LNCAP (cell line): ENCODE data around the gene RPTOR.

Experiments used
- CTCF ChIP-seq: fragments of 450-650 bp; IDR thresholded peaks from 2 replicates; pipeline ENCODE4 v1.5.1; 2017; ENCODE audit warnings: mild to moderate bottlenecking

The RPTOR gene

DNA sequence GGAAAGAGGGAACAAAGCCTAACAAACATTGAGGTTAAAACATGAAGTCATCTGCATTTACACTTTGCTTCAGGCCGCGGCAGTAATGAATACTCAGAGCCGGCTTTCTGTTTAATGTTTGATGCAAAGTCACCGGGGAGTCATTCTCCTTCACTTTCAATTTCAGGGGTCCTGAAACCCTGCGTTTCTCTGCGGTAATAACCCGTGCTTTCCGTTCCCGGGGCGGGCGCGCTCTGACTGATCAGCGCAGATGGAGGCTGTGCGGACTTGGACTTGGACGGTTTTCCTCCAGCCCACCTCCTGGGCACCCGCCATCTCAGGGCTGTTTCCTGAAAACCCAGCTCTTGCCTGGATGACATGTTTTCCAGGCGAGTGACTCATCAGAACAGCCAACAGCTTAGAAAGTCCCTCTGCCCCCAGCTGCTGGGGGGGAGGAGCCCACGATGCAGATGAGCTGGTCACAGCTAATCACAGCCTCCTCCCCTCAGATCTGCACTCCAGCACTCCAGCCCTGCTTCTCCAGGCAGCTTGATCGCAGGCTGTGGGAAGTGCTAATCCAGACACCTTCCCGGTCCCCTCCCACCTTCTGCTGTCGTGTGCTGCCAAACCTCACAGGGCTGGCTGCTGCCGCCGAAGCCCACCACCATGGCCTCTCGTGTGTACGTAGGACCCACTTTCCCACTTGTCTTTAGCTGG lies 288.4 kb downstream of the RPTOR start:
- TF ChIP-seq CTCF, result no peak

GRCh38 chr17:80833952-80834892 lies 289.6 kb downstream of the RPTOR start:
- TF ChIP-seq CTCF, result no peak

GRCh38 chr17:80834893-80835275 lies 290.2 kb downstream of the RPTOR start:
- TF ChIP-seq CTCF, result no peak

DNA sequence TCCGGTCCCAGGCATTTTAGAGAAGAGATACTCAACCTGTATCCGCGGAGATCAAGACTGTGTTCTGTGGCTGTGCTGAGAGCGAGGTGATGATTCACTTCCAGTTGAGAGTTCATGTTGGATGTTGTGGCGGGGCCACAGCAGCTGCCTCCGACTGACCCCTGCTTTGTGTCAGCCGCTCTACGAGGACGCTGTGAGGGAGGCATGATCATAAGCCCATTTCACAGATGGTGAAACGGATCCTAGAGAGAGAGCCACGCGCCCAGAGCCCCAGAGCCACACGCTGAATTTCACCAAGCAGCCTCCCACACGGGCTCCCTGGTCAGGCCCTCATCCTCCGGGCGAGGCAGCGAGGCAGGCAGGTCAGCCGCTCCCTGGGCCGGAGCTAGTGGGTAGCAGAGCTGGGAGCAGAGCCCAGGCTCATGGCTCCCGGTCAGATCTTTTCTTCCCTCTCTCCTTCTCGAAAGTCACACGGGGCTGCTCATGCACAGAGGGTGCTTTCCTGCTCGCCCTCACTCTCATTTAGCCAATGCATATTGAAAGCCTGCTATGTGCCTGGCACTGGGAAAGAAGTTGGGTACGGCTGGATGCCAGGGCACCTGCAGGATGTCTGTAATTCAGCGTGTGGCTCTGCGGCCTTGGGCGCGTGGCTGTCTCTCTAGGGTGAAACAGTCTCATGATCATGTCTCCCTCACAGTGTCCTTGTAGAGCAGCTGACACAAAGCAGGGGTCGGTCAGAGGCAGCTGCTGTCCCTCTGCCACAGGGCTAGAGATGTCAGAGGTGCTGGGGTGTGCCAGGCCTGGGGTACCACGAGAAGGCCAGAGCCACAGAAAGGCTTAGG lies 291.4 kb downstream of the RPTOR start:
- no peak for TF ChIP-seq CTCF

- no peak for TF ChIP-seq CTCF
Measured at GRCh38 chr17:80836658-80836965, 292.0 kb downstream of the RPTOR start.

DNA sequence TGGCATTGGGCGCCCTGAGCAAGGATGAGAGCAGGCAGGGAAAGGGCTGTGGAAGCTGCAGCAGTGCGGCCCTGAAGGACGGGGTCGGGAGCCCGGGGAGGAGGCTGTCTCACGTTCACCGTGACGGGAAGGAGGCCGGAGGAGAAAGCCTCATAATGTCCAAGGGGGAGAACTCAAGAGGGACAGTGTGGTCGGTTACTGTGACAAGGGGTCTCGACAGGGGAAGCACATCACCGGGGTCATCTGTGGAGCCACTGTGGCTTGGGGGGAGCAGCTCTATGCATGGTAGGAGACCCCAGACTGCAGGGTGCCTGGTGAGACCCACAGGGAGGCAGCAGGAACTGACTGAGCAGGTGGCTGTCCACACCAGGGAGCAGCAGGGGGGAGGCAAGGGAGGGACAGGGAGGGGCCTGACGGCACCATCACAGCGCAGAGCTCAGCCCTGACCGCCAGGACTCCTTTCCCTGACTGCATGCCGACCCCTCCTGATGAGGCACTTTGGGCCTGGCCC lies 292.4 kb downstream of the RPTOR start:
- TF ChIP-seq CTCF, result no peak

DNA sequence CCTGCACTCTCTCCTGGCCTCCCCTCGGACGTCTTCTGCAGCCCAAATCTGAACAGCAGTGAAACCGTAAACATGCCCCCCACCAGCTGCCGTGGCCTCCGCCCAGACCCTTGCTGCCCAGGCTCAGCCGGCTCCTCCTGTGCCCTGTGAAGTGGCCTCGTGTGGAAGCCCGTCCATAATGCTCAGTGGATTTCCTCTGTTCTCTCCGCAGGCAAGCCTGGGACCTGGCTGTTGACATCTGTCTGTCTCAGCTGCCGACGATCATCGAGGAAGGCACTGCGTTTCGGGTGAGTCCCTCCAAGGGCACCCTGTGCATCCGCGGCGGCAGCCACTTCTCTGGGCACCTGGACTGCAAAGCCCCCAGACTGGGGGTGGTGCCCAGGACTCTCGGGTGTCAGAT lies 293.1 kb downstream of the RPTOR start:
- TF ChIP-seq CTCF, result no peak
